Activated CD4-positive, alpha-beta T cell treated with anti-CD3 and anti-CD28 coated beads, Interleukin-2, amount 10 ng/mL, durations not matched to agents 7 days and 5 days (primary cell): Measurements from ENCODE around the gene NEU2. TPM values are rescaled to one million over a fixed set of nuclear protein-coding genes. Genes with fewer than 3 reads are reported as not detected.

ENCODE experiments used
- CTCF ChIA-PET: fragments of 350-600 bp; sonication (Branson Sonifier 250); formaldehyde crosslinking; loops from one replicate; lab custom pipeline; 2021; ENCODE audit warnings: antibody characterized with exemption; lab: Charles Lee
- POLR2A ChIA-PET: fragments of 350-600 bp; sonication (Branson Sonifier 250); formaldehyde crosslinking; loops from one replicate; lab custom pipeline; 2021; ENCODE audit warnings: antibody characterized with exemption; lab: Charles Lee
- DNase-seq: peaks from one replicate; pipeline ENCODE4 v3.0.0-alpha.2; 2020
- H3K27ac Mint-ChIP-seq: one replicate; pipeline ENCODE4 v1.8.0; 2021; ENCODE audit warnings: mild to moderate bottlenecking, moderate library complexity, mixed read lengths
- H3K27me3 Mint-ChIP-seq: one replicate; pipeline ENCODE4 v1.8.0; 2021; ENCODE audit warnings: mixed read lengths
- H3K36me3 Mint-ChIP-seq: one replicate; pipeline ENCODE4 v1.8.0; 2021; ENCODE audit warnings: low read depth, mixed read lengths
- H3K4me1 Mint-ChIP-seq: one replicate; pipeline ENCODE4 v1.8.0; 2021; ENCODE audit warnings: mixed read lengths
- H3K4me3 Mint-ChIP-seq: one replicate; pipeline ENCODE4 v1.8.0; 2021; ENCODE audit warnings: mild to moderate bottlenecking, moderate library complexity, mixed read lengths
- H3K9me3 Mint-ChIP-seq: one replicate; pipeline ENCODE4 v1.8.0; 2021; ENCODE audit warnings: mixed read lengths
- total RNA-seq, 2 experiments: library from RNA; stranded (reverse); gene quantifications; one replicate each; pipeline ENCODE4 v1.2.3, GENCODE V29; 2021

Gene NEU2
- total RNA-seq, 2 experiments from 2014 or later: not detected

GRCh38 chr2:233058717-233059546 lies 26.5 kb downstream of the NEU2 start:
- CTCF ChIA-PET: interaction anchor here (1.8 to 6.4 kb wide), 2 partner anchors 22 to 209 kb away, joined by 8 to 57 read pairs; no protein-coding TSS in a partner anchor
- Mint-ChIP-seq H3K9me3 (no peaks in the 10 kb centered on the region), H3K27ac (peak overlapping the region; percentile 98), H3K36me3 (peaks cover 31% of the 10 kb centered on the region), H3K4me1 (peaks cover 32% of the 10 kb centered on the region), H3K4me3 (peak overlapping the region; percentile 47), H3K27me3 (peaks cover 10% of the 10 kb centered on the region)
- no peak for DNase-seq
- POLR2A ChIA-PET: no interaction called here

GRCh38 chr2:233059547-233059796 lies 27.0 kb downstream of the NEU2 start:
- Mint-ChIP-seq H3K27ac (peak overlapping the region; percentile 98), H3K36me3 (peaks cover 35% of the 10 kb centered on the region), H3K4me3 (no peak overlapping the region), H3K4me1 (peaks cover 33% of the 10 kb centered on the region), H3K27me3 (peaks cover 5% of the 10 kb centered on the region), H3K9me3 (no peaks in the 10 kb centered on the region)
- no peak for DNase-seq
- POLR2A ChIA-PET: interaction anchor here (2.1 to 2.3 kb wide), 2 partner anchors 16 to 22 kb away, joined by 10 to 19 read pairs; no protein-coding TSS in a partner anchor
- CTCF ChIA-PET: interaction anchor here (1.1 to 6.4 kb wide), 4 partner anchors 11 to 533 kb away, joined by 3 to 57 read pairs (median 10); no protein-coding TSS in a partner anchor

- CTCF ChIA-PET: interaction anchor here (0.6 to 6.4 kb wide), 15 partner anchors 8 to 533 kb away, joined by 3 to 57 read pairs (median 4); partner anchors contain the start of gene ATG16L1
- POLR2A ChIA-PET: interaction anchor here (0.7 to 2.3 kb wide), 4 partner anchors 16 to 194 kb away, joined by 3 to 19 read pairs (median 7); partner anchors contain the start of gene ATG16L1
- Mint-ChIP-seq H3K4me1 (peaks cover 38% of the 10 kb centered on the region), H3K36me3 (peaks cover 39% of the 10 kb centered on the region), H3K27ac (peak within 1 kb of the TSS; percentile 98), H3K27me3 (peaks cover under 1% of the 10 kb centered on the region), H3K9me3 (no peaks in the 10 kb centered on the region), H3K4me3 (peak within 1 kb of the TSS; percentile 96)
- peak; percentile 85 for DNase-seq
Measured at GRCh38 chr2:233059797-233060500, 27.5 kb downstream of the NEU2 start, which contains the start of gene INPP5D. Gene INPP5D (plus strand): TSS chr2:233060342. CDS start chr2:233060479, 137 bp downstream.

GRCh38 chr2:233060501-233060979 lies 28.1 kb downstream of the NEU2 start:
- POLR2A ChIA-PET: interaction anchor here (0.6 to 2.3 kb wide), 8 partner anchors 15 to 193 kb away, joined by 3 to 19 read pairs (median 4); partner anchors contain the start of gene ATG16L1
- CTCF ChIA-PET: interaction anchor here (0.8 to 6.4 kb wide), 16 partner anchors 9 to 534 kb away, joined by 3 to 57 read pairs (median 4); partner anchors contain the start of gene ATG16L1
- DNase-seq: no peak
- Mint-ChIP-seq H3K27me3 (no peaks in the 10 kb centered on the region), H3K4me1 (peaks cover 43% of the 10 kb centered on the region), H3K4me3 (peak overlapping the region; percentile 96), H3K36me3 (peaks cover 45% of the 10 kb centered on the region), H3K9me3 (no peaks in the 10 kb centered on the region), H3K27ac (peak overlapping the region; percentile 98)

GRCh38 chr2:233060980-233061590 lies 28.6 kb downstream of the NEU2 start:
- H3K4me3 Mint-ChIP-seq: peak overlapping the region; percentile 96
- H3K27me3 Mint-ChIP-seq: no peaks in the 10 kb centered on the region
- peaks cover 47% of the 10 kb centered on the region for H3K36me3 Mint-ChIP-seq
- ChIA-PET POLR2A (interaction anchor here (0.6 to 2.3 kb wide), 7 partner anchors 15 to 193 kb away, joined by 3 to 19 read pairs (median 4); no protein-coding TSS in a partner anchor), CTCF (interaction anchor here (0.9 to 6.4 kb wide), 16 partner anchors 9 to 348 kb away, joined by 3 to 57 read pairs (median 5); partner anchors contain the start of genes ATG16L1 and NEU2)
- H3K4me1 Mint-ChIP-seq: peaks cover 46% of the 10 kb centered on the region
- no peaks in the 10 kb centered on the region for H3K9me3 Mint-ChIP-seq
- peak overlapping the region; percentile 98 for H3K27ac Mint-ChIP-seq
- no peak for DNase-seq

- DNase-seq: peak; percentile 37
- Mint-ChIP-seq H3K4me3 (peak overlapping the region; percentile 96), H3K9me3 (no peaks in the 10 kb centered on the region), H3K36me3 (peaks cover 55% of the 10 kb centered on the region), H3K4me1 (peaks cover 53% of the 10 kb centered on the region), H3K27ac (peak overlapping the region; percentile 98), H3K27me3 (no peaks in the 10 kb centered on the region)
- ChIA-PET POLR2A (interaction anchor here (2.1 to 2.3 kb wide), 2 partner anchors 14 to 20 kb away, joined by 10 to 19 read pairs; no protein-coding TSS in a partner anchor), CTCF (interaction anchor here (1.1 to 6.4 kb wide), 11 partner anchors 9 to 245 kb away, joined by 3 to 57 read pairs (median 5); partner anchors contain the start of genes ATG16L1 and NEU2)
Measured at GRCh38 chr2:233061591-233062450, 29.3 kb downstream of the NEU2 start.

GRCh38 chr2:233062451-233062850 lies 30.0 kb downstream of the NEU2 start:
- Mint-ChIP-seq H3K27me3 (no peaks in the 10 kb centered on the region), H3K36me3 (peaks cover 61% of the 10 kb centered on the region), H3K4me1 (peaks cover 59% of the 10 kb centered on the region), H3K9me3 (no peaks in the 10 kb centered on the region), H3K4me3 (peak overlapping the region; percentile 96), H3K27ac (peak overlapping the region; percentile 98)
- POLR2A ChIA-PET: no interaction called here
- CTCF ChIA-PET: interaction anchor here (1.4 to 6.4 kb wide), 4 partner anchors 8 to 42 kb away, joined by 5 to 57 read pairs (median 9); partner anchors contain the start of gene NEU2
- DNase-seq: no peak

- peak overlapping the region; percentile 96 for H3K4me3 Mint-ChIP-seq
- no peak for DNase-seq
- CTCF ChIA-PET: interaction anchor here (1.9 kb wide), 1 partner anchor 30 kb away, joined by 5 read pairs; the partner anchor contains the start of gene NEU2
- H3K9me3 Mint-ChIP-seq: no peaks in the 10 kb centered on the region
- peak overlapping the region; percentile 98 for H3K27ac Mint-ChIP-seq
- no peaks in the 10 kb centered on the region for H3K27me3 Mint-ChIP-seq
- peaks cover 64% of the 10 kb centered on the region for H3K36me3 Mint-ChIP-seq
- POLR2A ChIA-PET: no interaction called here
- peaks cover 62% of the 10 kb centered on the region for H3K4me1 Mint-ChIP-seq
Measured at GRCh38 chr2:233062946-233063268, 30.4 kb downstream of the NEU2 start.

GRCh38 chr2:233063269-233063975 lies 30.9 kb downstream of the NEU2 start:
- peak; percentile 26 for DNase-seq
- ChIA-PET POLR2A (no interaction called here), CTCF (interaction anchor here (1.4 kb wide), 1 partner anchor 17 kb away, joined by 3 read pairs; no protein-coding TSS in a partner anchor)
- H3K9me3 Mint-ChIP-seq: no peaks in the 10 kb centered on the region
- H3K4me3 Mint-ChIP-seq: peak overlapping the region; percentile 96
- H3K27ac Mint-ChIP-seq: peak overlapping the region; percentile 98
- H3K4me1 Mint-ChIP-seq: peaks cover 60% of the 10 kb centered on the region
- peaks cover 65% of the 10 kb centered on the region for H3K36me3 Mint-ChIP-seq
- H3K27me3 Mint-ChIP-seq: no peaks in the 10 kb centered on the region

- H3K27me3 Mint-ChIP-seq: no peaks in the 10 kb centered on the region
- H3K4me3 Mint-ChIP-seq: peak overlapping the region; percentile 96
Measured at GRCh38 chr2:233063976-233064411, 31.5 kb downstream of the NEU2 start.

More at GRCh38 chr2:233063976-233064411, 31.5 kb downstream of the NEU2 start:
- ChIA-PET POLR2A (no interaction called here), CTCF (interaction anchor here (1.4 to 1.6 kb wide), 2 partner anchors 12 to 17 kb away, joined by 3 to 5 read pairs; no protein-coding TSS in a partner anchor)
- H3K36me3 Mint-ChIP-seq: peaks cover 70% of the 10 kb centered on the region
- no peaks in the 10 kb centered on the region for H3K9me3 Mint-ChIP-seq
- no peak for DNase-seq
- H3K27ac Mint-ChIP-seq: no peak overlapping the region
- H3K4me1 Mint-ChIP-seq: peaks cover 61% of the 10 kb centered on the region
